ENCODE measurements around the gene CHD6.

CHD6 gene

DNA sequence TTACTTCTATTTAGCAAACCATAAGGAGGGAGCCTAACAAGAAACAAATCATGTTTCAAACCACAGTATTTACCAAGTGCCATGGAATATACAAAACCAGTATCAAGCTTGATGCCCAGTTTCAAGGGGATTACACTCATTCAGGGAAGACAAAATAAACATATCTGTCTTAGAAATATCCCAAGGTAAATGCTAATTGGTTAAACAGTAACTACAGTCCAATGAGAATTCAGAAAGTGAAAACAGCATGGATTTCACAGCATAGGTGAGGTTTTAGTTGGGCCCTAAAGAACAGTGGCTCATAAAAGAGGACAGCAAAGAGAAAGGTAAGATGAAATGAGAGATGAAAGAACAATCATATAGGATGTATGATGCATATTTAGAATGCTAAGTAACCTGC lies 110.3 kb downstream of the CHD6 start:
- Histone ChIP-seq H3K36me3 (ENCODE audit: control insufficient read depth in 2 of 2, insufficient read depth in 2 of 2, low read length in 2 of 2) (peaks cover 4 to 6% of the 10 kb centered on the region in 2 donors), H3K4me3 (ENCODE audit: low read length in 2 of 2) (peak overlapping the region in 1 of 2 donors; percentile 30), H3K4me1 (ENCODE audit: control insufficient read depth, insufficient read depth, low read length) (peaks cover 30% of the 10 kb centered on the region), H3K27me3 (ENCODE audit: control insufficient read depth in 1 of 2, insufficient read depth in 2 of 2, low read length in 2 of 2) (no peaks in the 10 kb centered on the region), H3K9ac (ENCODE audit: low read length in 2 of 2) (no peak overlapping the region), H3K27ac (ENCODE audit: low read length) (peak overlapping the region; percentile 46), H3K9me3 (ENCODE audit: control insufficient read depth in 2 of 2, low read length in 2 of 2) (peaks cover 0 to 5% of the 10 kb centered on the region in 2 donors)

GRCh38 chr20:41507436-41507835 lies 110.7 kb downstream of the CHD6 start:
- H3K4me1 ChIP-seq (ENCODE audit: control insufficient read depth, insufficient read depth, low read length): peaks cover 30% of the 10 kb centered on the region
- H3K9ac ChIP-seq (ENCODE audit: low read length in 2 of 2): no peak overlapping the region
- H3K27me3 ChIP-seq (ENCODE audit: control insufficient read depth in 1 of 2, insufficient read depth in 2 of 2, low read length in 2 of 2): no peaks in the 10 kb centered on the region
- H3K9me3 ChIP-seq (ENCODE audit: control insufficient read depth in 2 of 2, low read length in 2 of 2): peaks cover 0 to 5% of the 10 kb centered on the region in 2 donors
- peaks cover 0 to 2% of the 10 kb centered on the region in 2 donors for H3K36me3 ChIP-seq (ENCODE audit: control insufficient read depth in 2 of 2, insufficient read depth in 2 of 2, low read length in 2 of 2)
- H3K4me3 ChIP-seq (ENCODE audit: low read length in 2 of 2): no peak overlapping the region
- no peak overlapping the region for H3K27ac ChIP-seq (ENCODE audit: low read length)

GRCh38 chr20:41506192-41506915 lies 111.8 kb downstream of the CHD6 start:
- Histone ChIP-seq H3K27me3 (ENCODE audit: control insufficient read depth in 1 of 2, insufficient read depth in 2 of 2, low read length in 2 of 2) (no peaks in the 10 kb centered on the region), H3K36me3 (ENCODE audit: control insufficient read depth in 2 of 2, insufficient read depth in 2 of 2, low read length in 2 of 2) (no peaks in the 10 kb centered on the region), H3K9me3 (ENCODE audit: control insufficient read depth in 2 of 2, low read length in 2 of 2) (peaks cover 0 to 5% of the 10 kb centered on the region in 2 donors), H3K9ac (ENCODE audit: low read length in 2 of 2) (no peak overlapping the region), H3K27ac (ENCODE audit: low read length) (no peak overlapping the region), H3K4me1 (ENCODE audit: control insufficient read depth, insufficient read depth, low read length) (peaks cover 28% of the 10 kb centered on the region), H3K4me3 (ENCODE audit: low read length in 2 of 2) (no peak overlapping the region)

DNA sequence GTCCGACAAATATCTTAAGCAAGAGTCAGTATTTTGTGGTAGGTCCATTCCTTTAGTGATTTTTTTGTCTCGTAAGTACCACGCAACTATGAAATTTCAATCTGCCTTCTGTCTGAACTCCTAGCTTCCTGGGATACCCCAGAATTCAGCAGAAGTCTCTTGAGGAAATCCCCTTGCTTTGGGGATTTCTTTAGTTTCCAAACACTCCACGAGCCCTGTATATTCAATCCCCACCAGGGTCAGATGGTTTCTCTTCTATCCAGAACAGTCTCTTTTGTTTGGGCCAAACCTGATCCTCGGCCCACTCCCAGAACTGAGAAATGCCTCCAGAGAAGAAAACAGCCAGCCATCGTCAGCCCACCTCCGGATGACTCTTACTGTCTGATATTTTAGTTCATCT lies 113.0 kb downstream of the CHD6 start:
- H3K27me3 ChIP-seq (ENCODE audit: control insufficient read depth in 1 of 2, insufficient read depth in 2 of 2, low read length in 2 of 2): no peaks in the 10 kb centered on the region
- H3K9ac ChIP-seq (ENCODE audit: low read length in 2 of 2): no peak overlapping the region
- no peaks in the 10 kb centered on the region for H3K36me3 ChIP-seq (ENCODE audit: control insufficient read depth in 2 of 2, insufficient read depth in 2 of 2, low read length in 2 of 2)

DNA sequence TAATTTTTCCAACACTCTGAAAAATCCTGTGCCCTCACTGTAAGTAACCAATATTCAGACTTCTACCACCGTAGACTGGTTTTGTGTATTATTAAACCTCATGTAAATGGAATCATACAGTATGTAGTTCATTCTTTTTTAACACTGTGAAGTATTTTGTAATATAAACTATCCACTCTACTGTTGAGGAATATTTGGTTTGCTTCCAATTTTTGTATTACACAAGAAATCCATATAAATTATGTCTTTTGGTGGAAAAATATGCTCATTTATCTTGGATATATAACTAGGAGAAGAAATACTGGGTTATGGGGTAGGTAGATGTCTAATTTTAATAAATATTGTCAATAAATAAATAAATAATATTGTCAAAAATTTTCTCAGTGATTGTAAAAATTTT lies 116.8 kb downstream of the CHD6 start:
- H3K4me1 ChIP-seq (ENCODE audit: control insufficient read depth, insufficient read depth, low read length): no peaks in the 10 kb centered on the region
- peaks cover 0 to 5% of the 10 kb centered on the region in 2 donors for H3K9me3 ChIP-seq (ENCODE audit: control insufficient read depth in 2 of 2, low read length in 2 of 2)
- H3K4me3 ChIP-seq (ENCODE audit: low read length in 2 of 2): no peak overlapping the region
- H3K9ac ChIP-seq (ENCODE audit: low read length in 2 of 2): no peak overlapping the region
- peaks cover 5 to 7% of the 10 kb centered on the region in 2 donors for H3K36me3 ChIP-seq (ENCODE audit: control insufficient read depth in 2 of 2, insufficient read depth in 2 of 2, low read length in 2 of 2)
- H3K27me3 ChIP-seq (ENCODE audit: control insufficient read depth in 1 of 2, insufficient read depth in 2 of 2, low read length in 2 of 2): no peaks in the 10 kb centered on the region
- no peak overlapping the region for H3K27ac ChIP-seq (ENCODE audit: low read length)

More for the DNA sequence above, 113.0 kb downstream of the CHD6 start:
- Histone ChIP-seq H3K4me3 (ENCODE audit: low read length in 2 of 2) (no peak overlapping the region), H3K9me3 (ENCODE audit: control insufficient read depth in 2 of 2, low read length in 2 of 2) (peaks cover 0 to 5% of the 10 kb centered on the region in 2 donors), H3K4me1 (ENCODE audit: control insufficient read depth, insufficient read depth, low read length) (peaks cover 20% of the 10 kb centered on the region), H3K27ac (ENCODE audit: low read length) (no peak overlapping the region)

DNA sequence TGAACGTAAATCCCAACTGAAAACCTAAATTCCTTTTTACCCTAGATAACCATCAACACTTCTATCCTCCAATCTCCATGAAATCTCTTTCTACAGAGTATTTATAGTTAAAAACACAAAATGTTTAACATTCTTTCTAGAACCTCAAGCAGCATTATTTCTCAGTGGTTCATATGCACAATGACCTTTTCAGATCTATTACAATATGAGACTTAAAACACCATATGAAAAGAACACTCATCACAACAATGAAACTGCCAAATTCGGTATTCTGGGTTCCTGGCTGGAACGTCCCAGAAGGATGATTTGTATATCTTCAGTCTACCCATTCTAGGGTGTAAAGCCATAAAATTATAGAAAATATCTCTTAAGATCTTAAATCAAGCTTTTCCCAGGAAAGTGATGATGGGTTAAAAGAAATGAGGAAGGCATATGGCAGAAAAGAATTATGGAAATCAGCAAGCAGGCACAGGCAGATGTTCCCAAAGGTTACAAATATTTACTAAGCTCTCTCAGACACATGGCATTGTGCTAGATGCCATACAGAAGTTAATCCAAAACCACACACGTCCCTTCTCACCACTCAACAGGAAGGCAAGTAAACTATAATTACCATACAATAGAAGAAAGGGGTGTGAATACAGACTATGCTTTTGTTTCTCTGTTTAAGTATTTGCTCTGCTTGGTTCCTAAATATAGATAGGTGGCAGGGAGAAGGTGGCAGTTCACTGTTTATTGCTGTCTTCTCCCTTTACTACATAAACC lies 118.0 kb downstream of the CHD6 start:
- H3K9me3 ChIP-seq (ENCODE audit: control insufficient read depth in 2 of 2, low read length in 2 of 2): peaks cover 0 to 4% of the 10 kb centered on the region in 2 donors
- H3K27ac ChIP-seq (ENCODE audit: low read length): no peak overlapping the region
- no peaks in the 10 kb centered on the region for H3K27me3 ChIP-seq (ENCODE audit: control insufficient read depth in 1 of 2, insufficient read depth in 2 of 2, low read length in 2 of 2)
- H3K36me3 ChIP-seq (ENCODE audit: control insufficient read depth in 2 of 2, insufficient read depth in 2 of 2, low read length in 2 of 2): peaks cover 7% of the 10 kb centered on the region in 2 donors
- no peak overlapping the region for H3K9ac ChIP-seq (ENCODE audit: low read length in 2 of 2)
- H3K4me3 ChIP-seq (ENCODE audit: low read length in 2 of 2): no peak overlapping the region
- H3K4me1 ChIP-seq (ENCODE audit: control insufficient read depth, insufficient read depth, low read length): no peaks in the 10 kb centered on the region

- no peak overlapping the region for H3K9ac ChIP-seq (ENCODE audit: low read length in 2 of 2)
- peaks cover 7% of the 10 kb centered on the region in 2 donors for H3K36me3 ChIP-seq (ENCODE audit: control insufficient read depth in 2 of 2, insufficient read depth in 2 of 2, low read length in 2 of 2)
- H3K4me1 ChIP-seq (ENCODE audit: control insufficient read depth, insufficient read depth, low read length): no peaks in the 10 kb centered on the region
- H3K27me3 ChIP-seq (ENCODE audit: control insufficient read depth in 1 of 2, insufficient read depth in 2 of 2, low read length in 2 of 2): no peaks in the 10 kb centered on the region
- no peaks in the 10 kb centered on the region for H3K9me3 ChIP-seq (ENCODE audit: control insufficient read depth in 2 of 2, low read length in 2 of 2)
- no peak overlapping the region for H3K4me3 ChIP-seq (ENCODE audit: low read length in 2 of 2)
- no peak overlapping the region for H3K27ac ChIP-seq (ENCODE audit: low read length)
Measured at GRCh38 chr20:41499064-41499463, 119.1 kb downstream of the CHD6 start.

GRCh38 chr20:41497186-41497895 lies 120.8 kb downstream of the CHD6 start:
- Histone ChIP-seq H3K36me3 (ENCODE audit: control insufficient read depth in 2 of 2, insufficient read depth in 2 of 2, low read length in 2 of 2) (peaks cover 10 to 14% of the 10 kb centered on the region in 2 donors), H3K27ac (ENCODE audit: low read length) (no peak overlapping the region), H3K4me1 (ENCODE audit: control insufficient read depth, insufficient read depth, low read length) (no peaks in the 10 kb centered on the region), H3K9ac (ENCODE audit: low read length in 2 of 2) (no peak overlapping the region), H3K27me3 (ENCODE audit: control insufficient read depth in 1 of 2, insufficient read depth in 2 of 2, low read length in 2 of 2) (no peaks in the 10 kb centered on the region), H3K9me3 (ENCODE audit: control insufficient read depth in 2 of 2, low read length in 2 of 2) (no peaks in the 10 kb centered on the region), H3K4me3 (ENCODE audit: low read length in 2 of 2) (no peak overlapping the region)

- no peak overlapping the region for H3K27ac ChIP-seq (ENCODE audit: low read length)
- no peak overlapping the region for H3K4me3 ChIP-seq (ENCODE audit: low read length in 2 of 2)
- no peaks in the 10 kb centered on the region for H3K9me3 ChIP-seq (ENCODE audit: control insufficient read depth in 2 of 2, low read length in 2 of 2)
- no peaks in the 10 kb centered on the region for H3K4me1 ChIP-seq (ENCODE audit: control insufficient read depth, insufficient read depth, low read length)
- H3K27me3 ChIP-seq (ENCODE audit: control insufficient read depth in 1 of 2, insufficient read depth in 2 of 2, low read length in 2 of 2): no peaks in the 10 kb centered on the region
- no peak overlapping the region for H3K9ac ChIP-seq (ENCODE audit: low read length in 2 of 2)
- peaks cover 25 to 34% of the 10 kb centered on the region in 2 donors for H3K36me3 ChIP-seq (ENCODE audit: control insufficient read depth in 2 of 2, insufficient read depth in 2 of 2, low read length in 2 of 2)
Measured at GRCh38 chr20:41494451-41494850, 123.7 kb downstream of the CHD6 start.

DNA sequence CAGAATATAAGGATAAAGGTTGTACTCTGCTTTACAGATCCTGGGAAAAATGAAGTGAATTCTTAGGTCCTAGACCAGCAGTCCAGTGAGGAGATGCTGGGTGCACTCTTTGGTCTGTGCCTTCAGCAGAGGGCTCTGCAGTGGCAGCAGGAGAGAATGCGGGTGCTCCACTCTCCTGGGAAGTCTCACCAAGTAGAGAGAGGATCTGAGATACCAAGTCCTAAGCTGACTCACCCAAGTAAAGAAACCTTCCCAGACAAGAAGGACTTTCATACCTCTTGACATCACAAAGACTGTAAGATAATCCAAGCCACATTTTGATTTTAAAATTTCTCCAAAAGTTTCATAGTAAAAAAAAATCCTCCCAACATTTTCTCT lies 134.6 kb downstream of the CHD6 start:
- Histone ChIP-seq H3K36me3 (ENCODE audit: control insufficient read depth in 2 of 2, insufficient read depth in 2 of 2, low read length in 2 of 2) (peaks cover 41 to 47% of the 10 kb centered on the region in 2 donors), H3K4me3 (ENCODE audit: low read length in 2 of 2) (no peak overlapping the region), H3K9ac (ENCODE audit: low read length in 2 of 2) (no peak overlapping the region), H3K9me3 (ENCODE audit: control insufficient read depth in 2 of 2, low read length in 2 of 2) (peaks cover 0 to 5% of the 10 kb centered on the region in 2 donors), H3K27me3 (ENCODE audit: control insufficient read depth in 1 of 2, insufficient read depth in 2 of 2, low read length in 2 of 2) (no peaks in the 10 kb centered on the region), H3K27ac (ENCODE audit: low read length) (no peak overlapping the region), H3K4me1 (ENCODE audit: control insufficient read depth, insufficient read depth, low read length) (no peaks in the 10 kb centered on the region)
